Fibroblast of villous mesenchyme (primary cell): ENCODE data around the gene TTLL8. TPM values are rescaled to one million over a fixed set of nuclear protein-coding genes. Genes with fewer than 3 reads are reported as not detected.

Source experiments
- DNase-seq: peaks from one replicate; pipeline ENCODE4 v3.0.0-alpha.2; 2010; ENCODE audit warnings: low read depth
- H3K4me3 ChIP-seq: 2 replicates; pipeline ENCODE4 v1.5.1; 2011; ENCODE audit warnings: low read depth, mild to moderate bottlenecking, low read length
- total RNA-seq: library from RNA; depleted of rRNA; stranded (reverse); fragments of >200 nt; gene quantifications from 2 replicates; pipeline ENCODE4 v1.2.3, GENCODE V29; 2012
- TF ChIP-seq, protein P1 (sequence below): IDR thresholded peaks from 2 replicates; pipeline ENCODE4 v1.5.1; 2012; ENCODE audit warnings: low read depth, mild to moderate bottlenecking, low read length; ENCODE audit not compliant: insufficient read depth

TTLL8 gene
- total RNA-seq, 1 donor, result not detected

DNA sequence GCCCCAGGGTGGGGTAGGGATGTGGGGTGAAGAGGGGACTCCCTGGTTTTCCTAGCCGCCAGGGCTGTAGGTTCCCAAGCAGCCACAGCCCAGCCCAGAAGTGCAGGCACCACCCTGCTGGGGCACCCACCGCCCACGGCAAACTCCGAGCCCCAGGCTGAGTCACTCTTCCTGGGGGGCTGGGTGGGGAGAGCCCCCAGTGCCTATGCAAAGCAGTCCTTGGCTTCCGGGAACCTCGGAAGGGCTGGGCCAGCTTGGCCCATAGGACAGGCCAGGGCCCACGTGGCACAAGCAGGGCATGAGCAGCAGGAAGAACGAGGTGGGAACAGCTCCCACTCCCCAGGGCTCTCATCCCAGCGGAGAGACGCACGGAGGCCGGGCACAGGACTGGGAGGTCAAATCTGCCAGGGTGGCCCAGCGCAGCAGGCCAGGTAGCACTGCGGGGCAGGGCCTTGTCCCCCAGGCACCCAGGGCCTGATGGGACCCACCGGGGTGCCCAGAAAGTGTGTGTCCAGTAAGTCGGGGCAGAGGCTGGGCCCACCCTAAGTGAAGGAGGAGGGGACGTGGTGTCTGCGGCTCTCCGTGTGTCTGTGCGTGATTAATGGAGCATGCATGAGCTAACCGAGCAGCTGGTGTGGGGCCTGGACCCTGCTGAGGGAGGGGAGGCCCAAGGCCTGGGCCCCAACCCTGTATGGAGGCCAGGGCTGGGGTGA is 41.0 kb downstream of the TTLL8 start:
- DNase-seq, result no peak
- TF ChIP-seq, protein P1, sequence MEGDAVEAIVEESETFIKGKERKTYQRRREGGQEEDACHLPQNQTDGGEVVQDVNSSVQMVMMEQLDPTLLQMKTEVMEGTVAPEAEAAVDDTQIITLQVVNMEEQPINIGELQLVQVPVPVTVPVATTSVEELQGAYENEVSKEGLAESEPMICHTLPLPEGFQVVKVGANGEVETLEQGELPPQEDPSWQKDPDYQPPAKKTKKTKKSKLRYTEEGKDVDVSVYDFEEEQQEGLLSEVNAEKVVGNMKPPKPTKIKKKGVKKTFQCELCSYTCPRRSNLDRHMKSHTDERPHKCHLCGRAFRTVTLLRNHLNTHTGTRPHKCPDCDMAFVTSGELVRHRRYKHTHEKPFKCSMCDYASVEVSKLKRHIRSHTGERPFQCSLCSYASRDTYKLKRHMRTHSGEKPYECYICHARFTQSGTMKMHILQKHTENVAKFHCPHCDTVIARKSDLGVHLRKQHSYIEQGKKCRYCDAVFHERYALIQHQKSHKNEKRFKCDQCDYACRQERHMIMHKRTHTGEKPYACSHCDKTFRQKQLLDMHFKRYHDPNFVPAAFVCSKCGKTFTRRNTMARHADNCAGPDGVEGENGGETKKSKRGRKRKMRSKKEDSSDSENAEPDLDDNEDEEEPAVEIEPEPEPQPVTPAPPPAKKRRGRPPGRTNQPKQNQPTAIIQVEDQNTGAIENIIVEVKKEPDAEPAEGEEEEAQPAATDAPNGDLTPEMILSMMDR, result no peak
- no peak overlapping the region for H3K4me3 ChIP-seq

GRCh38 chr22:50016308-50016987 is 41.6 kb downstream of the TTLL8 start:
- TF ChIP-seq, protein P1, result no peak
- no peak for DNase-seq
- H3K4me3 ChIP-seq, result no peak overlapping the region

- TF ChIP-seq, protein P1, result no peak
- DNase-seq, result no peak
Observed at GRCh38 chr22:50015451-50016307, 42.4 kb downstream of the TTLL8 start.

GRCh38 chr22:50014655-50015401 is 43.3 kb downstream of the TTLL8 start:
- TF ChIP-seq, protein P1, result no peak
- no peak for DNase-seq
- H3K4me3 ChIP-seq, result no peak overlapping the region

More at GRCh38 chr22:50015451-50016307, 42.4 kb downstream of the TTLL8 start:
- H3K4me3 ChIP-seq, result no peak overlapping the region

DNA sequence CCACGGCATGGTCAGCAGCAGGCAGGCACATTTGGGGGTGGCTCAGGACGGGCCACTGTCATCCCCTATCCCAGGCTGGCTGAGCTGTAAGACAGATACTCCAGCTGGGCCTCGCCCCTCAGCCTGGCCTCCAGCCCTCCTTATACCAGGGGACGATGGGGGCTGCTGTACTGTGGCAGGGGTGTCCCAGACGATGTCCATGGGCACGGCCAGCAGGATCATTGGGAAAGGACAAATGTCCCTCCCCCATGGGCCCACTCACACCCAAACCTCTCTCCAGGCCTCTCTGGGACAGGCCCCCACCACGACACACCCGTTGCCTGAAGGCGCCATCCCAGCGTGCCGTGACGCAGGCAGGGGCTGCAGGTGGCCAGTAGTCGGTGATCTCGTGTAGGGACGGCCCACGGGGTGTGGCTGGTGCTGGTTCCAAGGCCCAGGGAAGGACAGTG is 44.0 kb downstream of the TTLL8 start:
- TF ChIP-seq, protein P1, result no peak
- no peak overlapping the region for H3K4me3 ChIP-seq
- DNase-seq, result no peak
